VCaP (cell line): ENCODE results near the gene ASPHD1.

Source experiments
- H3K27ac ChIP-seq: fragments of 450-650 bp; 2 replicates; pipeline ENCODE4 v1.5.1; 2017
- CTCF ChIP-seq: fragments of 450-650 bp; conservative IDR thresholded peaks from 2 replicates; pipeline ENCODE4 v1.5.1; 2017; ENCODE audit warnings: mild to moderate bottlenecking, moderate library complexity

ASPHD1 gene

GRCh38 chr16:29921034-29921385 lies 20.7 kb downstream of the ASPHD1 start:
- TF ChIP-seq CTCF: no peak
- H3K27ac ChIP-seq: no peak overlapping the region

GRCh38 chr16:29922326-29922725 lies 22.0 kb downstream of the ASPHD1 start:
- no peak overlapping the region for H3K27ac ChIP-seq
- TF ChIP-seq CTCF: no peak

- no peak overlapping the region for H3K27ac ChIP-seq
- no peak for TF ChIP-seq CTCF
Observed at GRCh38 chr16:29922986-29923501, 22.8 kb downstream of the ASPHD1 start.

GRCh38 chr16:29925105-29925756 lies 24.9 kb downstream of the ASPHD1 start:
- no peak for TF ChIP-seq CTCF
- H3K27ac ChIP-seq: peak overlapping the region; percentile 76

- no peak for TF ChIP-seq CTCF
- H3K27ac ChIP-seq: peak within 1 kb of the TSS; percentile 76
Observed at GRCh38 chr16:29925781-29926710, 25.8 kb downstream of the ASPHD1 start, which contains the start of gene KCTD13. Gene KCTD13 (minus strand): TSS chr16:29926226. CDS start chr16:29926033, 193 bp downstream.

GRCh38 chr16:29926711-29927052 lies 26.4 kb downstream of the ASPHD1 start:
- TF ChIP-seq CTCF: no peak
- H3K27ac ChIP-seq: peak overlapping the region; percentile 76
